T follicular helper cell (primary cell): ENCODE results near the gene NXNL1.

Source experiments
- DNase-seq: peaks from one replicate; pipeline ENCODE4 v3.0.0-alpha.2; 2020; ENCODE audit warnings: low read depth

The NXNL1 gene

GRCh38 chr19:17455308-17456123, 5.2 kb downstream of the NXNL1 start:
- no peak for DNase-seq

- DNase-seq = no peak
Observed at GRCh38 chr19:17454576-17455071, 6.1 kb downstream of the NXNL1 start.

GRCh38 chr19:17451820-17452219, 8.9 kb downstream of the NXNL1 start:
- DNase-seq = no peak

- DNase-seq = no peak
Observed at GRCh38 chr19:17450264-17451075, 10.3 kb downstream of the NXNL1 start.

GRCh38 chr19:17448131-17448967, 12.4 kb downstream of the NXNL1 start, which contains the start of gene TMEM221:
TSS of gene TMEM221 (minus strand) at chr19:17448668. CDS start at chr19:17448462, 206 bp downstream.
- DNase-seq = peak; percentile 43

- no peak for DNase-seq
Observed at GRCh38 chr19:17447704-17448130, 13.0 kb downstream of the NXNL1 start.

GRCh38 chr19:17445526-17446165, 15.1 kb downstream of the NXNL1 start:
- DNase-seq = no peak

GRCh38 chr19:17441241-17442021, 19.3 kb downstream of the NXNL1 start:
- no peak for DNase-seq

GRCh38 chr19:17436874-17437267, 23.9 kb downstream of the NXNL1 start:
- DNase-seq = no peak

GRCh38 chr19:17436094-17436873, 24.4 kb downstream of the NXNL1 start:
- DNase-seq = no peak

GRCh38 chr19:17435218-17435617, 25.5 kb downstream of the NXNL1 start:
- DNase-seq = no peak

GRCh38 chr19:17431417-17431816, 29.3 kb downstream of the NXNL1 start:
- no peak for DNase-seq

GRCh38 chr19:17429641-17430113, 31.0 kb downstream of the NXNL1 start:
- no peak for DNase-seq

- no peak for DNase-seq
Observed at GRCh38 chr19:17424743-17425365, 35.9 kb downstream of the NXNL1 start.

GRCh38 chr19:17423429-17424208, 37.1 kb downstream of the NXNL1 start:
- no peak for DNase-seq

GRCh38 chr19:17421942-17422341, 38.8 kb downstream of the NXNL1 start:
- DNase-seq = no peak

GRCh38 chr19:17420475-17420924, 40.2 kb downstream of the NXNL1 start:
- no peak for DNase-seq
